Mesenchymal stem cell (in vitro differentiated cells and primary cell): ENCODE results near the gene SGK1.

ENCODE experiments used
- DNase-seq: peaks from one replicate; pipeline ENCODE4 v3.0.0-alpha.2; 2013
- H2AFZ ChIP-seq: one replicate; pipeline ENCODE4 v1.6.1; 2013; ENCODE audit warnings: low read depth, mild to moderate bottlenecking, control low read depth, inconsistent platforms, low read length, moderate library complexity
- H2AK5ac ChIP-seq: 2 replicates; pipeline ENCODE4 v1.6.1; 2013; ENCODE audit warnings: low read length, moderate library complexity, mild to moderate bottlenecking, inconsistent platforms; ENCODE audit not compliant: severe bottlenecking
- H2BK120ac ChIP-seq: one replicate; pipeline ENCODE4 v1.6.1; 2013; ENCODE audit warnings: low read depth, mild to moderate bottlenecking, inconsistent platforms, low read length, moderate library complexity
- H2BK12ac ChIP-seq, 2 experiments: one replicate each; pipeline ENCODE4 v1.6.1; 2013; ENCODE audit warnings: inconsistent platforms in 2 of 2, low read length in 2 of 2, mild to moderate bottlenecking in 2 of 2, moderate library complexity in 2 of 2, control low read depth in 1 of 2
- H2BK15ac ChIP-seq: one replicate; pipeline ENCODE4 v1.6.1; 2013; ENCODE audit warnings: mild to moderate bottlenecking, low read depth, inconsistent platforms; ENCODE audit not compliant: poor library complexity, severe bottlenecking
- H2BK5ac ChIP-seq: 2 replicates; pipeline ENCODE4 v1.6.1; 2013; ENCODE audit warnings: low read depth, mild to moderate bottlenecking, low read length, control low read depth, inconsistent platforms; ENCODE audit not compliant: poor library complexity, severe bottlenecking
- H3K14ac ChIP-seq, 2 experiments: one replicate each; pipeline ENCODE4 v1.6.1; 2013; ENCODE audit warnings: inconsistent platforms in 2 of 2, low read length in 2 of 2, control low read depth in 1 of 2, mild to moderate bottlenecking in 1 of 2, moderate library complexity in 1 of 2
- H3K18ac ChIP-seq, 2 experiments: one replicate each; pipeline ENCODE4 v1.6.1; 2013; ENCODE audit warnings: inconsistent platforms in 2 of 2, low read length in 2 of 2, control low read depth in 1 of 2, low read depth in 1 of 2, mild to moderate bottlenecking in 1 of 2
- H3K23ac ChIP-seq, 2 experiments: one replicate each; pipeline ENCODE4 v1.6.1; 2013; ENCODE audit warnings: inconsistent platforms in 2 of 2, low read length in 2 of 2, mild to moderate bottlenecking in 2 of 2, moderate library complexity in 2 of 2, control low read depth in 1 of 2
- H3K27ac ChIP-seq: 2 replicates; pipeline ENCODE4 v1.5.1; 2013; ENCODE audit warnings: mild to moderate bottlenecking, moderate library complexity, low read length, control low read depth, inconsistent platforms; ENCODE audit not compliant: poor library complexity, severe bottlenecking
- H3K27me3 ChIP-seq, 2 experiments: 2 replicates each; pipeline versions ENCODE4 v1.6.1 to v1.7.0; 2013; ENCODE audit warnings: low read length in 2 of 2, mild to moderate bottlenecking in 2 of 2, moderate library complexity in 2 of 2, control low read depth in 1 of 2, inconsistent platforms in 1 of 2; ENCODE audit not compliant: control insufficient read depth in 1 of 2, insufficient read depth in 1 of 2
- H3K36me3 ChIP-seq, 2 experiments: 2 replicates each; pipeline versions ENCODE4 v1.6.1 to v1.7.0; 2013; ENCODE audit warnings: low read length in 2 of 2, control low read depth in 1 of 2, inconsistent platforms in 1 of 2, low read depth in 1 of 2, mild to moderate bottlenecking in 1 of 2; ENCODE audit not compliant: insufficient read depth in 2 of 2, control insufficient read depth in 1 of 2
- H3K4ac ChIP-seq, 2 experiments: one replicate each; pipeline ENCODE4 v1.6.1; 2013; ENCODE audit warnings: inconsistent platforms in 2 of 2, low read length in 2 of 2, mild to moderate bottlenecking in 2 of 2, moderate library complexity in 2 of 2, control low read depth in 1 of 2, low read depth in 1 of 2
- H3K4me1 ChIP-seq: 2 replicates; pipeline ENCODE4 v1.6.1; 2013; ENCODE audit warnings: low read depth, low read length, control low read depth; ENCODE audit not compliant: control insufficient read depth, insufficient read depth
- H3K4me2 ChIP-seq: 2 replicates; pipeline ENCODE4 v1.6.1; 2013; ENCODE audit warnings: low read length, mild to moderate bottlenecking, inconsistent platforms; ENCODE audit not compliant: poor library complexity, severe bottlenecking
- H3K4me3 ChIP-seq, 2 experiments: 2 replicates each; pipeline versions ENCODE4 v1.5.1 to v1.7.0; 2013; ENCODE audit warnings: low read length in 2 of 2, mild to moderate bottlenecking in 2 of 2, control low read depth in 1 of 2, low read depth in 1 of 2; ENCODE audit not compliant: insufficient read depth in 1 of 2
- H3K79me1 ChIP-seq: replicated peaks from 2 replicates; pipeline ENCODE4 v1.6.1; 2013; ENCODE audit warnings: mild to moderate bottlenecking, control low read depth, low read length, inconsistent platforms; ENCODE audit not compliant: poor library complexity, severe bottlenecking
- H3K9ac ChIP-seq: 2 replicates; pipeline ENCODE4 v1.7.0; 2013; ENCODE audit warnings: mild to moderate bottlenecking, low read length, moderate library complexity
- H3K9me3 ChIP-seq: 2 replicates; pipeline ENCODE4 v1.7.0; 2013; ENCODE audit warnings: mild to moderate bottlenecking, low read length; ENCODE audit not compliant: control insufficient read depth
- H4K8ac ChIP-seq: one replicate; pipeline ENCODE4 v1.6.1; 2013; ENCODE audit warnings: inconsistent platforms, mild to moderate bottlenecking, low read length, moderate library complexity
- H4K91ac ChIP-seq: one replicate; pipeline ENCODE4 v1.6.1; 2013; ENCODE audit warnings: mild to moderate bottlenecking, low read length, inconsistent platforms
- WGBS: methylation state at CpG from one replicate; pipeline ENCODE4 v1.1.7; 2013; ENCODE audit warnings: mixed read lengths; 5-methylcytosine and 5-hydroxymethylcytosine counted together

SGK1 gene

GRCh38 chr6:134323698-134324097 lies 5.8 kb upstream of the SGK1 start:
- H2AFZ ChIP-seq, result no peak overlapping the region
- H3K27me3 ChIP-seq, result no peaks in the 10 kb centered on the region
- no peaks in the 10 kb centered on the region for H3K4me1 ChIP-seq
- H4K8ac ChIP-seq, result no peak overlapping the region
- H2BK120ac ChIP-seq, result no peak overlapping the region
- H3K14ac ChIP-seq, result no peak overlapping the region
- no peak overlapping the region for H3K9ac ChIP-seq
- no peak overlapping the region for H2AK5ac ChIP-seq
- H3K4me2 ChIP-seq, result no peak overlapping the region
- no peaks in the 10 kb centered on the region for H3K36me3 ChIP-seq
- WGBS, result no CpG with 5 or more reads among the region's 2 CpGs
- H2BK12ac ChIP-seq, result no peak overlapping the region
- no peak overlapping the region for H2BK5ac ChIP-seq
- H3K27ac ChIP-seq, result no peak overlapping the region
- H3K23ac ChIP-seq, result no peak overlapping the region
- no peak overlapping the region for H3K4me3 ChIP-seq
- no peak overlapping the region for H3K18ac ChIP-seq
- H3K9me3 ChIP-seq, result peaks cover 6% of the 10 kb centered on the region
- no peak overlapping the region for H2BK15ac ChIP-seq
- H3K79me1 ChIP-seq, result no peaks in the 10 kb centered on the region
- DNase-seq, result no peak
- H3K4ac ChIP-seq, result no peak overlapping the region
- no peak overlapping the region for H4K91ac ChIP-seq

GRCh38 chr6:134323294-134323693 lies 5.4 kb upstream of the SGK1 start:
- Histone ChIP-seq H3K79me1 (no peaks in the 10 kb centered on the region), H3K14ac (no peak overlapping the region), H3K27ac (no peak overlapping the region), H3K9me3 (peaks cover 6% of the 10 kb centered on the region), H3K4me3 (no peak overlapping the region), H2BK5ac (no peak overlapping the region), H3K4ac (no peak overlapping the region), H4K8ac (no peak overlapping the region), H2BK15ac (no peak overlapping the region), H3K23ac (no peak overlapping the region), H3K27me3 (no peaks in the 10 kb centered on the region), H4K91ac (no peak overlapping the region), H3K4me2 (no peak overlapping the region), H3K4me1 (no peaks in the 10 kb centered on the region), H2BK120ac (no peak overlapping the region), H3K36me3 (no peaks in the 10 kb centered on the region), H3K18ac (no peak overlapping the region), H3K9ac (no peak overlapping the region), H2AFZ (no peak overlapping the region), H2BK12ac (no peak overlapping the region), H2AK5ac (no peak overlapping the region)
- no peak for DNase-seq
- no CpG with 5 or more reads among the region's 1 CpG for WGBS

GRCh38 chr6:134322216-134322615 lies 4.3 kb upstream of the SGK1 start:
- Histone ChIP-seq H3K27me3 (no peaks in the 10 kb centered on the region), H3K14ac (no peak overlapping the region), H3K4me3 (no peak overlapping the region), H2BK12ac (no peak overlapping the region), H3K23ac (no peak overlapping the region), H2AK5ac (no peak overlapping the region), H3K36me3 (no peaks in the 10 kb centered on the region), H3K18ac (no peak overlapping the region), H2AFZ (no peak overlapping the region), H3K79me1 (no peaks in the 10 kb centered on the region), H3K4me2 (no peak overlapping the region), H4K91ac (no peak overlapping the region), H3K4me1 (peaks cover 6% of the 10 kb centered on the region), H3K9ac (no peak overlapping the region), H3K4ac (no peak overlapping the region), H3K9me3 (peaks cover 6% of the 10 kb centered on the region), H2BK120ac (no peak overlapping the region), H2BK5ac (no peak overlapping the region), H4K8ac (no peak overlapping the region), H2BK15ac (no peak overlapping the region), H3K27ac (no peak overlapping the region)
- no peak for DNase-seq
- no CpG with 5 or more reads among the region's 2 CpGs for WGBS

GRCh38 chr6:134321246-134321645 lies 3.3 kb upstream of the SGK1 start:
- no peak overlapping the region for H3K14ac ChIP-seq
- peaks cover 6% of the 10 kb centered on the region for H3K9me3 ChIP-seq
- H4K8ac ChIP-seq, result no peak overlapping the region
- H3K18ac ChIP-seq, result no peak overlapping the region
- H2BK120ac ChIP-seq, result no peak overlapping the region
- no peak overlapping the region for H2AK5ac ChIP-seq
- H2AFZ ChIP-seq, result no peak overlapping the region
- no peaks in the 10 kb centered on the region for H3K36me3 ChIP-seq
- no peak overlapping the region for H2BK15ac ChIP-seq
- 75% methylated on average over 3 of the region's 3 CpGs for WGBS
- H3K9ac ChIP-seq, result no peak overlapping the region
- H3K27me3 ChIP-seq, result no peaks in the 10 kb centered on the region
- peaks cover 6% of the 10 kb centered on the region for H3K4me1 ChIP-seq
- no peak overlapping the region for H3K27ac ChIP-seq
- no peak for DNase-seq
- H4K91ac ChIP-seq, result no peak overlapping the region
- H3K79me1 ChIP-seq, result no peaks in the 10 kb centered on the region
- H3K4me3 ChIP-seq, result no peak overlapping the region
- no peak overlapping the region for H2BK12ac ChIP-seq
- no peak overlapping the region for H3K4ac ChIP-seq
- H3K4me2 ChIP-seq, result no peak overlapping the region
- no peak overlapping the region for H3K23ac ChIP-seq
- H2BK5ac ChIP-seq, result no peak overlapping the region
